Tibial nerve (tissue), 3 donors: Measurements from ENCODE around the gene SHC2.

ENCODE experiments used
- CTCF ChIP-seq, 5 experiments: fragments of 200-600 bp in 3 of 5; fragments of 450-650 bp in 2 of 5; sonication (generic) in 3 of 5; IDR thresholded peaks; one replicate each; pipeline ENCODE4 v1.5.1; 2016 to 2019; ENCODE audit warnings: antibody characterized with exemption in 5 of 5, mild to moderate bottlenecking in 3 of 5, moderate library complexity in 2 of 5
- POLR2A ChIP-seq, 2 donors: fragments of 450-650 bp; IDR thresholded peaks; one replicate each; pipeline ENCODE4 v1.6.1; 2017; ENCODE audit warnings: antibody characterized with exemption in 2 of 2, mild to moderate bottlenecking in 2 of 2, moderate library complexity in 2 of 2

GRCh38 chr19:464208-464545 lies 3.3 kb upstream of the SHC2 start:
- no peak for TF ChIP-seq CTCF (IDR thresholded peaks at IDR 0.05)
- TF ChIP-seq POLR2A (IDR thresholded peaks at IDR 0.05), result no peak
